Epithelial cell of proximal tubule (primary cell): Measurements from ENCODE around the gene CLIP4. TPM values are rescaled to one million over a fixed set of nuclear protein-coding genes. Genes with fewer than 3 reads are reported as not detected.
"Not testable (repeated sequence)": the region's sequence is repeated elsewhere in the genome, so short reads cannot be mapped to it uniquely, and the experiment has no call there.

ENCODE experiments used
- DNase-seq: peaks from one replicate; pipeline ENCODE4 v3.0.0-alpha.2; 2011; ENCODE audit warnings: low read depth
- H3K4me3 ChIP-seq: 2 replicates; pipeline ENCODE4 v1.5.1; 2011; ENCODE audit warnings: low read depth, mild to moderate bottlenecking, low read length
- CTCF ChIP-seq: conservative IDR thresholded peaks from 2 replicates; pipeline ENCODE4 v1.5.1; 2012; ENCODE audit warnings: low read depth, mild to moderate bottlenecking, low read length
- total RNA-seq: library from RNA; depleted of rRNA; stranded (reverse); fragments of >200 nt; gene quantifications from 2 replicates; pipeline ENCODE4 v1.2.3, GENCODE V29; 2015

CLIP4 gene
- total RNA-seq, 1 donor from 2014 or later, result 22.8 TPM

GRCh38 chr2:29080886-29081743 is 34.1 kb upstream of the CLIP4 start:
- no peak for DNase-seq
- TF ChIP-seq CTCF, result no peak
- no peak overlapping the region for H3K4me3 ChIP-seq

GRCh38 chr2:29082804-29083495 is 32.3 kb upstream of the CLIP4 start:
- no peak for TF ChIP-seq CTCF
- no peak overlapping the region for H3K4me3 ChIP-seq
- DNase-seq, result no peak

GRCh38 chr2:29084554-29084953 is 30.7 kb upstream of the CLIP4 start:
- no peak for TF ChIP-seq CTCF
- DNase-seq, result no peak
- H3K4me3 ChIP-seq, result no peak overlapping the region

- DNase-seq, result not testable (repeated sequence)
These were observed 24.9 kb upstream of the CLIP4 start for GRCh38 chr2:29090311-29090710.

GRCh38 chr2:29096969-29097368 is 18.2 kb upstream of the CLIP4 start:
- H3K4me3 ChIP-seq, result no peak overlapping the region
- no peak for DNase-seq
- TF ChIP-seq CTCF, result no peak

More at GRCh38 chr2:29090311-29090710, 24.9 kb upstream of the CLIP4 start:
- not testable (repeated sequence) for H3K4me3 ChIP-seq

GRCh38 chr2:29097569-29097968 is 17.6 kb upstream of the CLIP4 start:
- no peak overlapping the region for H3K4me3 ChIP-seq
- TF ChIP-seq CTCF, result no peak
- no peak for DNase-seq

GRCh38 chr2:29100564-29100963 is 14.7 kb upstream of the CLIP4 start:
- no peak for DNase-seq
- TF ChIP-seq CTCF, result no peak
- H3K4me3 ChIP-seq, result no peak overlapping the region
